IPS-NIHi7 (cell line): ENCODE measurements around the gene DMD.

ENCODE experiments used
- DNase-seq: peaks from one replicate; pipeline ENCODE4 v3.0.0; 2012; ENCODE audit warnings: mixed read lengths; ENCODE audit errors: extremely low spot score

The DMD gene

GRCh38 chrX:31130457-31131220, 2080.7 kb downstream of the DMD start:
- DNase-seq = no peak

GRCh38 chrX:31128855-31129254, 2082.5 kb downstream of the DMD start:
- no peak for DNase-seq

- no peak for DNase-seq
Measured at GRCh38 chrX:31127716-31128115, 2083.6 kb downstream of the DMD start.

- no peak for DNase-seq
Measured at GRCh38 chrX:31126205-31126604, 2085.1 kb downstream of the DMD start.

GRCh38 chrX:31124536-31124935, 2086.8 kb downstream of the DMD start:
- no peak for DNase-seq

GRCh38 chrX:31123335-31123734, 2088.0 kb downstream of the DMD start:
- DNase-seq = no peak

- DNase-seq = no peak
Measured at GRCh38 chrX:31117266-31117665, 2094.1 kb downstream of the DMD start.

GRCh38 chrX:31115398-31115797, 2096.0 kb downstream of the DMD start:
- DNase-seq = no peak

GRCh38 chrX:31114858-31115257, 2096.5 kb downstream of the DMD start:
- DNase-seq = no peak

GRCh38 chrX:31112226-31112999, 2098.9 kb downstream of the DMD start:
- no peak for DNase-seq

- no peak for DNase-seq
Measured at GRCh38 chrX:31110657-31111056, 2100.7 kb downstream of the DMD start.

- DNase-seq = no peak
Measured at GRCh38 chrX:31099536-31100090, 2111.7 kb downstream of the DMD start.

- DNase-seq = no peak
Measured at GRCh38 chrX:31098079-31098478, 2113.3 kb downstream of the DMD start.

GRCh38 chrX:31093639-31093975, 2117.7 kb downstream of the DMD start:
- no peak for DNase-seq

GRCh38 chrX:31092970-31093638, 2118.2 kb downstream of the DMD start:
- DNase-seq = no peak

GRCh38 chrX:31092476-31092875, 2118.9 kb downstream of the DMD start:
- no peak for DNase-seq

GRCh38 chrX:31091819-31092218, 2119.5 kb downstream of the DMD start:
- DNase-seq = no peak

GRCh38 chrX:31074522-31074921, 2136.8 kb downstream of the DMD start:
- DNase-seq = no peak

- DNase-seq = no peak
Measured at GRCh38 chrX:31071725-31072124, 2139.6 kb downstream of the DMD start, which contains the start of gene FTHL17. TSS of gene FTHL17 (minus strand) at chrX:31072041. CDS start at chrX:31071953, 88 bp downstream.

GRCh38 chrX:31071262-31071661, 2140.1 kb downstream of the DMD start:
- DNase-seq = no peak

- DNase-seq = no peak
Measured at GRCh38 chrX:31070057-31070468, 2141.3 kb downstream of the DMD start.
